Measurements from ENCODE around the gene ERBB4. TPM values are rescaled to one million over a fixed set of nuclear protein-coding genes. Genes with fewer than 3 reads are reported as not detected.

Gene ERBB4
- total RNA-seq, 3 donors from 2014 or later: 1.6 to 53.1 (median 18.4) TPM

- no peak for DNase-seq (ENCODE audit: low spot score in 2 of 2)
- H3K36me3 ChIP-seq: no peaks in the 10 kb centered on the region
- no peaks in the 10 kb centered on the region for H3K27me3 ChIP-seq
- TF ChIP-seq, protein P1, sequence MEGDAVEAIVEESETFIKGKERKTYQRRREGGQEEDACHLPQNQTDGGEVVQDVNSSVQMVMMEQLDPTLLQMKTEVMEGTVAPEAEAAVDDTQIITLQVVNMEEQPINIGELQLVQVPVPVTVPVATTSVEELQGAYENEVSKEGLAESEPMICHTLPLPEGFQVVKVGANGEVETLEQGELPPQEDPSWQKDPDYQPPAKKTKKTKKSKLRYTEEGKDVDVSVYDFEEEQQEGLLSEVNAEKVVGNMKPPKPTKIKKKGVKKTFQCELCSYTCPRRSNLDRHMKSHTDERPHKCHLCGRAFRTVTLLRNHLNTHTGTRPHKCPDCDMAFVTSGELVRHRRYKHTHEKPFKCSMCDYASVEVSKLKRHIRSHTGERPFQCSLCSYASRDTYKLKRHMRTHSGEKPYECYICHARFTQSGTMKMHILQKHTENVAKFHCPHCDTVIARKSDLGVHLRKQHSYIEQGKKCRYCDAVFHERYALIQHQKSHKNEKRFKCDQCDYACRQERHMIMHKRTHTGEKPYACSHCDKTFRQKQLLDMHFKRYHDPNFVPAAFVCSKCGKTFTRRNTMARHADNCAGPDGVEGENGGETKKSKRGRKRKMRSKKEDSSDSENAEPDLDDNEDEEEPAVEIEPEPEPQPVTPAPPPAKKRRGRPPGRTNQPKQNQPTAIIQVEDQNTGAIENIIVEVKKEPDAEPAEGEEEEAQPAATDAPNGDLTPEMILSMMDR (IDR thresholded peaks at IDR 0.05): no peak
- TF ChIP-seq POLR2AphosphoS5 (IDR thresholded peaks at IDR 0.05): no peak
- no peak for TF ChIP-seq POLR2A (IDR thresholded peaks at IDR 0.05)
- no peaks in the 10 kb centered on the region for H3K9me3 ChIP-seq
- intact Hi-C loops (cut with DNase I; ENCODE audit: low total_unique reads): no loop called here
- no peak overlapping the region for H3K4me3 ChIP-seq
- no peak overlapping the region for H3K27ac ChIP-seq
- no peaks in the 10 kb centered on the region for H3K4me1 ChIP-seq
Measured at GRCh38 chr2:211333377-211333776, 1205.2 kb downstream of the ERBB4 start.

DNA sequence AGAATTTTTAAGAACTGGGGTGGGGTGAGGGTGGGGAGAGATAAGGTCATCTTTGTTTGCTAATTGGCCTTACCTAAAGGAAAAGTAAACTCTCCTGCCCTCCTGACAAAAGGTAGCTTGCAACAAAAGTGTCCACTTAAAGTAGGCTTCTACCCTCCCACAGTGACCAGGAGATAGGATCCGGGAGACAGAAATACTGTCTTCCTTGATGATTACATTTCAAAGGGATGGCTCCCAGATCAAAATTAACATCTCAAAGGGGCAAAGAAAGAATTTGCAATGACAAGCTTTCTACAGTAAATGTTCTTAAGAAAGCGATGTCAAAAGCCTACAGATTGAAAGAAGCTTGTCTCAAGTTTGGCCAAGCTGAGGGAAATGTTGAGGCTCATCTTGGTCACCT lies 1206.9 kb downstream of the ERBB4 start:
- no peaks in the 10 kb centered on the region for H3K9me3 ChIP-seq
- H3K36me3 ChIP-seq: no peaks in the 10 kb centered on the region
- H3K27ac ChIP-seq: no peak overlapping the region
- TF ChIP-seq POLR2AphosphoS5 (IDR thresholded peaks at IDR 0.05) (no peak), POLR2A (IDR thresholded peaks at IDR 0.05) (no peak)
- TF ChIP-seq, protein P1 (IDR thresholded peaks at IDR 0.05): no peak
- no peaks in the 10 kb centered on the region for H3K4me1 ChIP-seq
- H3K4me3 ChIP-seq: no peak overlapping the region
- intact Hi-C loops (cut with DNase I; ENCODE audit: low total_unique reads): no loop called here
- no peaks in the 10 kb centered on the region for H3K27me3 ChIP-seq
- no peak for DNase-seq (ENCODE audit: low spot score in 2 of 2)

DNA sequence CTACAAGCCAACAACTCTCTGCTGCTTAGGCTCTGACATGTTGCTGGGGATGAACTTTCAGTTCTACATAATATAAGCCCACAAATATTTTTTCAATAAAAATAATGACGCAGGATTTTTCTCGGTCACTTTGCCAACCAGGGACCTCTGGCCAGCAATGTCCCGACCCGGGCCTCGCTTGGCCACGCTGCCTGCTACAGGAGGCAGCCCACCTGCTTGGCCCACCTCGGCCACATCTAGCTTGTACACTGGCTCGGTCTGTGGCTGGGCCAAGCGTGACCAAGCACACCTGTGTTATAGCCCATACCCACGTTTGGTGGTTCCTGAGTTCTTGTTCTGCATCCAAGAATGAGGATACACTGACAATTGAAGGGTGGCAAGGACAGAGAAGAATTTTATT lies 1208.7 kb downstream of the ERBB4 start:
- no peak overlapping the region for H3K4me3 ChIP-seq
- TF ChIP-seq POLR2AphosphoS5 (IDR thresholded peaks at IDR 0.05) (no peak), POLR2A (IDR thresholded peaks at IDR 0.05) (no peak)
- TF ChIP-seq, protein P1 (IDR thresholded peaks at IDR 0.05): no peak
- no peak overlapping the region for H3K27ac ChIP-seq
- no peaks in the 10 kb centered on the region for H3K27me3 ChIP-seq
- intact Hi-C loops (cut with DNase I; ENCODE audit: low total_unique reads): no loop called here
- no peaks in the 10 kb centered on the region for H3K9me3 ChIP-seq
- DNase-seq (ENCODE audit: low spot score in 2 of 2): no peak
- H3K4me1 ChIP-seq: no peaks in the 10 kb centered on the region
- no peaks in the 10 kb centered on the region for H3K36me3 ChIP-seq

DNA sequence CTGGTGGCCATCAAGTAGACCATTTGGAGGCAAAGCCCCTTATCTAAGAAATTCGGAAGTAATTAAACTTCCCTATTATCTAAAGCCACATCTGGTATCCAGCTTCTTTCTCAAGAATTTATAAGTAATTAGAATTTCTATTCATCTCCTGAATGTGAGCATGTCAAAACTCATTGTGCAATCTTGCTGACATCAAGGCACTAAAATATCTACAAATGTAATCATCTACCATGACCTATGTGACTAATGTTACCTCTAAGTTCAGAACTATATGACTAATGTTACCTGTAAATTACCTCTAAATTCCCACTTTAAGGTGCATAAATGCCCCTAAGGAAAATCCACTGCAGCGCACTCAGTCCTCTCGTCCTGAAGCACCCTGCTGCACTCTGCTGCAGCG lies 1209.2 kb downstream of the ERBB4 start:
- DNase-seq (ENCODE audit: low spot score in 2 of 2): no peak
- TF ChIP-seq, protein P1 (IDR thresholded peaks at IDR 0.05): no peak
- TF ChIP-seq POLR2AphosphoS5 (IDR thresholded peaks at IDR 0.05) (no peak), POLR2A (IDR thresholded peaks at IDR 0.05) (no peak)
- H3K27me3 ChIP-seq: no peaks in the 10 kb centered on the region
- H3K27ac ChIP-seq: no peak overlapping the region
- H3K4me1 ChIP-seq: no peaks in the 10 kb centered on the region
- intact Hi-C loops (cut with DNase I; ENCODE audit: low total_unique reads): no loop called here
- no peak overlapping the region for H3K4me3 ChIP-seq
- no peaks in the 10 kb centered on the region for H3K9me3 ChIP-seq
- no peaks in the 10 kb centered on the region for H3K36me3 ChIP-seq

DNA sequence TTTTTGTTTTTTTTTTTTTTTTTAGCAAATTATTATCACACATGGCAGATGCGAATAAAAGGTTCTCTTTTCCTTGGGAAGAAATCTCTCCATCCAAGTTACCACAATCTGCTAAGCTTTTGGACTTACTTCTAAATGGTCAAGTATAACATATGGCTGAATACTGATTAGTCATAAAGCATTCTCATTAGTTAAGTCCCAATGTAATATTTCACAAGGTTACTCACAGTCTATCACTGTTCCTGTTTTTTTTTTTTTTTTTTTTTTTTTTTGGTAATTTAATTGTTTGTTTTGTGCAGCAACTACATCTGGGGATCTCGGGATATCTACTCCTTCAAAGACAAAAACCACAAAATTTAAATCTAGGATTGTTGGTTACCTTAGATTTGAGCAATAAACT lies 1210.5 kb downstream of the ERBB4 start:
- H3K4me3 ChIP-seq: no peak overlapping the region
- H3K36me3 ChIP-seq: no peaks in the 10 kb centered on the region
- no peak for DNase-seq (ENCODE audit: low spot score in 2 of 2)
- H3K27ac ChIP-seq: no peak overlapping the region
- intact Hi-C loops (cut with DNase I; ENCODE audit: low total_unique reads): no loop called here
- H3K4me1 ChIP-seq: no peaks in the 10 kb centered on the region
- no peaks in the 10 kb centered on the region for H3K9me3 ChIP-seq
- no peak for TF ChIP-seq POLR2A (IDR thresholded peaks at IDR 0.05)
- TF ChIP-seq, protein P1 (IDR thresholded peaks at IDR 0.05): no peak
- TF ChIP-seq POLR2AphosphoS5 (IDR thresholded peaks at IDR 0.05): no peak
- no peaks in the 10 kb centered on the region for H3K27me3 ChIP-seq

All from breast epithelium (tissue), 4 donors.